Measurements from ENCODE around the gene GPX3. TPM values are rescaled to one million over a fixed set of nuclear protein-coding genes. Genes with fewer than 3 reads are reported as not detected.

GPX3 gene
- total and polyA plus RNA-seq, 2 of the 8 experiments (the other 6 are each of a cell fraction or from before 2014, with no cell fraction given), result 27.8 to 77.9 TPM

DNA sequence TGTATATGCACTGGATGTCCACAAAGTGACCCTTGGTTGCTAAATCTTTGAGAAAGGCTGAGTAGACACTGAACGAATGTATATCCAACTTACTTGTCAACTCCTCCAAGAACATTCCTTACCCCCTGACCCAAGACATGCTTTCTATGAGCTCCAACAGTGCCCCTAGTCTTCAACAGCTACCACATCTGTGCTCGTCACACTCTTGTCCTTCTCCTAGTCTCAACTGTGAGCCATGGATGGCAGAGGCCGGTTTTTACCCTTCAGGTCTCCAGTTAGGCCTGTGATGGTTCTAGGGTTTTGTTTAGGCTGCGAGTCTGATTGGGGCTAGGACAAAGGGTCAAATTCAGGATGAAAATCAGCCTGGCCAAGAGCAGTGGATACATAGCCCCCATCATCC lies 19.0 kb upstream of the GPX3 start:
- ChIA-PET CTCF (ENCODE audit: partially characterized antibody) (interaction anchor here (0.9 to 10.3 kb wide), 13 partner anchors 10 to 211 kb away, joined by 3 to 128 read pairs (median 8); no protein-coding TSS in a partner anchor), POLR2A (ENCODE audit: partially characterized antibody) (no interaction called here)
- no peak overlapping the region for H2AK5ac ChIP-seq (ENCODE audit: low read depth, low read length)
- no peaks in the 10 kb centered on the region for H3K9me3 ChIP-seq (ENCODE audit: insufficient read depth in 2 of 2, low read depth in 1 of 2, low read length in 1 of 2)
- no peak overlapping the region for H4K5ac ChIP-seq (ENCODE audit: insufficient read length, low read depth, low read length)
- no peaks in the 10 kb centered on the region for H4K20me1 ChIP-seq (replicated peaks in 1 of 2; ENCODE audit: control insufficient read depth in 1 of 2, insufficient read depth in 2 of 2, low read length in 2 of 2)
- H2BK20ac ChIP-seq (ENCODE audit: low read length), result no peak overlapping the region
- no peaks in the 10 kb centered on the region for H3K79me2 ChIP-seq (ENCODE audit: control insufficient read depth in 1 of 2, insufficient read depth in 2 of 2, low read length in 2 of 2)
- no peak overlapping the region for H4K91ac ChIP-seq (replicated peaks; ENCODE audit: insufficient read length, low read length)
- no peak overlapping the region for H3K23ac ChIP-seq (ENCODE audit: insufficient read length)
- H2AFZ ChIP-seq (ENCODE audit: low read length), result no peak overlapping the region
- no peaks in the 10 kb centered on the region for H3K36me3 ChIP-seq (ENCODE audit: control insufficient read depth in 2 of 4, insufficient read depth in 4 of 4, low read length in 3 of 4)
- H3K27ac ChIP-seq (ENCODE audit: low read depth, low read length), result no peak overlapping the region
- FAIRE-seq (no peak), DNase-seq (ENCODE audit: low read depth in 1 of 2, low spot score in 2 of 2) (peak in 1 of 2 experiments; percentile 14)
- H2BK120ac ChIP-seq (replicated peaks; ENCODE audit: low read depth, low read length), result no peak overlapping the region
- no peak overlapping the region for H3K56ac ChIP-seq (replicated peaks; ENCODE audit: insufficient read length, low read depth, low read length)
- no peaks in the 10 kb centered on the region for H3K27me3 ChIP-seq (replicated peaks in 1 of 4; ENCODE audit: control insufficient read depth in 3 of 4, extremely low read depth in 1 of 4, insufficient read depth in 3 of 4, low read length in 3 of 4)
- TF ChIP-seq TAF7 (optimal IDR thresholded peaks at IDR 0.05; ENCODE audit: borderline replicate concordance, low read depth, low read length) (no peak), BACH1 (IDR thresholded peaks at IDR 0.05; ENCODE audit: low read length) (no peak), SIRT6 (IDR thresholded peaks at IDR 0.05; ENCODE audit: low read length) (no peak), POU5F1 (IDR thresholded peaks at IDR 0.05; ENCODE audit: low read depth, low read length) (no peak), HDAC6 (IDR thresholded peaks at IDR 0.05; ENCODE audit: low read depth, low read length) (no peak), POLR2A (IDR thresholded peaks at IDR 0.05; ENCODE audit: control extremely low read depth in 1 of 2, low read depth in 2 of 2, low read length in 2 of 2) (no peak), SAP30 (IDR thresholded peaks at IDR 0.05; ENCODE audit: insufficient read depth, insufficient replicate concordance, low read length) (no peak)
- TF ChIP-seq, protein P1, sequence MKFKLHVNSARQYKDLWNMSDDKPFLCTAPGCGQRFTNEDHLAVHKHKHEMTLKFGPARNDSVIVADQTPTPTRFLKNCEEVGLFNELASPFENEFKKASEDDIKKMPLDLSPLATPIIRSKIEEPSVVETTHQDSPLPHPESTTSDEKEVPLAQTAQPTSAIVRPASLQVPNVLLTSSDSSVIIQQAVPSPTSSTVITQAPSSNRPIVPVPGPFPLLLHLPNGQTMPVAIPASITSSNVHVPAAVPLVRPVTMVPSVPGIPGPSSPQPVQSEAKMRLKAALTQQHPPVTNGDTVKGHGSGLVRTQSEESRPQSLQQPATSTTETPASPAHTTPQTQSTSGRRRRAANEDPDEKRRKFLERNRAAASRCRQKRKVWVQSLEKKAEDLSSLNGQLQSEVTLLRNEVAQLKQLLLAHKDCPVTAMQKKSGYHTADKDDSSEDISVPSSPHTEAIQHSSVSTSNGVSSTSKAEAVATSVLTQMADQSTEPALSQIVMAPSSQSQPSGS (IDR thresholded peaks at IDR 0.05; ENCODE audit: low read length), result no peak
- no peak overlapping the region for H3K9ac ChIP-seq (replicated peaks in 1 of 4; ENCODE audit: extremely low read depth in 1 of 4, low read depth in 3 of 4, low read length in 3 of 4)
- no peak overlapping the region for H4K8ac ChIP-seq (ENCODE audit: extremely low read depth, insufficient read depth, low read length)
- no peak overlapping the region for H2BK12ac ChIP-seq (ENCODE audit: low read depth, low read length)
- H3K4me1 ChIP-seq (replicated peaks in 1 of 4; ENCODE audit: control insufficient read depth in 3 of 4, insufficient read depth in 4 of 4, low read length in 3 of 4), result peaks cover 0 to 3% (median 0%) of the 10 kb centered on the region in 4 experiments; a peak in 1 of 7 replicates
- 86% methylated on average over 4 of the region's 4 CpGs; no CpG with 5 or more reads in 1 of the 2 experiments for WGBS, 2 experiments (ENCODE audit: extremely low coverage in 1 of 2, insufficient coverage in 1 of 2, insufficient read length in 1 of 2, insufficient replicate concordance in 2 of 2, low coverage in 1 of 2, low lambda C conversion rate in 2 of 2, missing lambda C conversion rate in 1 of 2)
- no peaks in the 10 kb centered on the region for H3K23me2 ChIP-seq (ENCODE audit: low read depth, low read length)
- no peak overlapping the region for H3K14ac ChIP-seq (ENCODE audit: insufficient read length)
- no peak overlapping the region for H3K4me2 ChIP-seq (ENCODE audit: insufficient read depth in 1 of 2, low read depth in 2 of 2, low read length in 2 of 2)
- no peak overlapping the region for H3K4ac ChIP-seq (replicated peaks; ENCODE audit: insufficient read length, low read depth, low read length)
- H3K4me3 ChIP-seq (ENCODE audit: extremely low read depth in 1 of 4, insufficient read depth in 2 of 4, low read depth in 3 of 4, low read length in 4 of 4), result no peak overlapping the region
- no peak overlapping the region for H2BK15ac ChIP-seq (ENCODE audit: low read length)
- no peak overlapping the region for H3K18ac ChIP-seq (ENCODE audit: extremely low read depth, low read length)
- H3K79me1 ChIP-seq (ENCODE audit: low read depth, low read length), result no peaks in the 10 kb centered on the region
- no peak overlapping the region for H2BK5ac ChIP-seq (ENCODE audit: low read depth, low read length)
